Cardiac muscle cell (in vitro differentiated cells and primary cell): Measurements from ENCODE around the gene ITGB8. TPM values are rescaled to one million over a fixed set of nuclear protein-coding genes. Genes with fewer than 3 reads are reported as not detected.
A peak's percentile ranks its signal among the peaks of the same experiment; 100 is the strongest.

Experiments
- DNase-seq, 2 donors: peaks; one replicate each; pipeline versions ENCODE4 v3.0.0 to v3.0.0-alpha.2; 2010 to 2017; ENCODE audit warnings: low read depth in 1 of 2, low spot score in 1 of 2
- H3K27ac ChIP-seq: fragments of 200-600 bp; sonication (generic); 2 replicates; pipeline ENCODE4 v1.5.1; 2016
- H3K27me3 ChIP-seq: fragments of 200-600 bp; sonication (generic); 2 replicates; pipeline ENCODE4 v1.6.0; 2016; ENCODE audit warnings: control low read depth
- H3K36me3 ChIP-seq: fragments of 200-600 bp; sonication (generic); 2 replicates; pipeline ENCODE4 v1.5.1; 2016; ENCODE audit warnings: control low read depth
- H3K4me1 ChIP-seq: fragments of 200-600 bp; sonication (generic); 2 replicates; pipeline ENCODE4 v1.8.1; 2017; ENCODE audit warnings: low read depth, mild to moderate bottlenecking, mixed run types
- H3K4me3 ChIP-seq: fragments of 200-600 bp; sonication (generic); 2 replicates; pipeline ENCODE4 v1.5.1; 2016; ENCODE audit warnings: mild to moderate bottlenecking
- H3K9me3 ChIP-seq: fragments of 200-600 bp; sonication (generic); 2 replicates; pipeline ENCODE4 v1.5.1; 2017; ENCODE audit warnings: low read depth, mild to moderate bottlenecking, control low read depth
- CTCF ChIP-seq: IDR thresholded peaks from 2 replicates; pipeline ENCODE4 v1.5.1; 2012; ENCODE audit warnings: low read depth, mild to moderate bottlenecking, low read length
- polyA plus RNA-seq: library from polyadenylated mRNA; unstranded; fragments of >200 nt; fragmentation: Nextera tagmentation; extraction: Ambion mirVana; gene quantifications from 2 replicates; pipeline ENCODE4 v1.2.1, GENCODE V29; 2016
- total RNA-seq: library from RNA; depleted of rRNA; stranded (reverse); fragments of >200 nt; gene quantifications from 2 replicates; pipeline ENCODE4 v1.2.3, GENCODE V29; 2016

Gene ITGB8
- total and polyA plus RNA-seq, 2 experiments from 2014 or later: 0.34 to 2.0 TPM

- no peaks in the 10 kb centered on the region for H3K4me1 ChIP-seq
These were observed 12.5 kb downstream of the ITGB8 start for GRCh38 chr7:20343205-20343604.

GRCh38 chr7:20343941-20344340, 13.2 kb downstream of the ITGB8 start:
- no peaks in the 10 kb centered on the region for H3K36me3 ChIP-seq
- H3K4me1 ChIP-seq: no peaks in the 10 kb centered on the region
- no peak overlapping the region for H3K27ac ChIP-seq
- H3K9me3 ChIP-seq: no peaks in the 10 kb centered on the region
- TF ChIP-seq CTCF: no peak
- DNase-seq: no peak
- no peaks in the 10 kb centered on the region for H3K27me3 ChIP-seq
- no peak overlapping the region for H3K4me3 ChIP-seq

More at GRCh38 chr7:20343205-20343604, 12.5 kb downstream of the ITGB8 start:
- no peaks in the 10 kb centered on the region for H3K36me3 ChIP-seq
- TF ChIP-seq CTCF: peak; percentile 5
- H3K27me3 ChIP-seq: no peaks in the 10 kb centered on the region
- peak in 1 of 2 donors; percentile 26 for DNase-seq
- H3K27ac ChIP-seq: no peak overlapping the region
- no peaks in the 10 kb centered on the region for H3K9me3 ChIP-seq
- no peak overlapping the region for H3K4me3 ChIP-seq

- no peak for TF ChIP-seq CTCF
- Histone ChIP-seq H3K36me3 (no peaks in the 10 kb centered on the region), H3K4me1 (no peaks in the 10 kb centered on the region), H3K27ac (no peak overlapping the region), H3K4me3 (no peak overlapping the region), H3K27me3 (no peaks in the 10 kb centered on the region), H3K9me3 (no peaks in the 10 kb centered on the region)
- DNase-seq: no peak
These were observed 13.7 kb downstream of the ITGB8 start for GRCh38 chr7:20344396-20344795.

GRCh38 chr7:20346577-20346976, 15.9 kb downstream of the ITGB8 start:
- no peak for TF ChIP-seq CTCF
- Histone ChIP-seq H3K36me3 (no peaks in the 10 kb centered on the region), H3K4me1 (no peaks in the 10 kb centered on the region), H3K4me3 (no peak overlapping the region), H3K27ac (no peak overlapping the region), H3K27me3 (no peaks in the 10 kb centered on the region), H3K9me3 (no peaks in the 10 kb centered on the region)
- DNase-seq: no peak

- H3K9me3 ChIP-seq: no peaks in the 10 kb centered on the region
- H3K4me3 ChIP-seq: no peak overlapping the region
- no peak for DNase-seq
- no peaks in the 10 kb centered on the region for H3K27me3 ChIP-seq
- H3K4me1 ChIP-seq: no peaks in the 10 kb centered on the region
- H3K36me3 ChIP-seq: no peaks in the 10 kb centered on the region
- no peak overlapping the region for H3K27ac ChIP-seq
- TF ChIP-seq CTCF: no peak
These were observed 17.0 kb downstream of the ITGB8 start for GRCh38 chr7:20347680-20348079.
